PC-9 (cell line): Measurements from ENCODE around the gene C10orf120. TPM values are rescaled to one million over a fixed set of nuclear protein-coding genes. Genes with fewer than 3 reads are reported as not detected.

Experiments
- BruUV-seq: library from RNA; stranded (reverse); fragments of 400-500 nt; replicated peaks from 2 replicates; lab custom pipeline; 2021; lab: Mats Ljungman, UMichigan
- CTCF ChIA-PET: fragments of 300-600 bp; sonication (Branson Sonifier 250); formaldehyde crosslinking; loops from one replicate; lab custom pipeline; 2022; ENCODE audit warnings: antibody characterized with exemption; lab: Charles Lee
- POLR2A ChIA-PET: fragments of 300-600 bp; sonication (Branson Sonifier 250); formaldehyde crosslinking; loops from one replicate; lab custom pipeline; 2022; ENCODE audit warnings: antibody characterized with exemption; ENCODE audit not compliant: unreplicated experiment; lab: Charles Lee
- DNase-seq, 2 experiments: peaks; one replicate each; pipeline versions ENCODE4 v3.0.0 to v3.0.0-alpha.2; 2015 to 2022; ENCODE audit warnings: mixed read lengths in 1 of 2
- H2AFZ ChIP-seq: fragments of 200-600 bp; sonication (generic); 2 replicates; pipeline ENCODE4 v1.8.1; 2017; ENCODE audit warnings: antibody characterized with exemption
- H3F3A ChIP-seq: fragments of 200-600 bp; sonication (generic); 2 replicates; pipeline ENCODE4 v1.8.1; 2017; ENCODE audit warnings: antibody characterized with exemption, mild to moderate bottlenecking, low read depth; ENCODE audit not compliant: insufficient read depth
- H3K27ac ChIP-seq: fragments of 200-600 bp; sonication (generic); 2 replicates; pipeline ENCODE4 v1.6.1; 2016; ENCODE audit warnings: mixed run types
- H3K27me3 ChIP-seq: fragments of 200-600 bp; sonication (generic); 2 replicates; pipeline ENCODE4 v1.6.1; 2016; ENCODE audit warnings: low read depth, mixed run types; ENCODE audit not compliant: insufficient read depth
- H3K36me3 ChIP-seq: fragments of 200-600 bp; sonication (generic); 2 replicates; pipeline ENCODE4 v1.6.1; 2016; ENCODE audit warnings: low read depth, mixed run types
- H3K4me1 ChIP-seq: fragments of 200-600 bp; sonication (generic); replicated peaks from 2 replicates; pipeline ENCODE4 v1.6.1; 2016; ENCODE audit warnings: mixed run types; ENCODE audit not compliant: insufficient read depth
- H3K4me2 ChIP-seq: fragments of 200-600 bp; sonication (generic); 2 replicates; pipeline ENCODE4 v1.6.1; 2017; ENCODE audit warnings: mixed run types
- H3K4me3 ChIP-seq: fragments of 200-600 bp; sonication (generic); 2 replicates; pipeline ENCODE4 v1.6.1; 2016; ENCODE audit warnings: mixed run types
- H3K79me2 ChIP-seq: fragments of 200-600 bp; sonication (generic); 2 replicates; pipeline ENCODE4 v1.6.1; 2017; ENCODE audit warnings: low read depth, mixed run types
- H3K9me2 ChIP-seq: fragments of 200-600 bp; sonication (generic); 2 replicates; pipeline ENCODE4 v1.8.1; 2017; ENCODE audit warnings: mild to moderate bottlenecking; ENCODE audit not compliant: insufficient read depth
- H3K9me3 ChIP-seq: fragments of 200-600 bp; sonication (generic); 2 replicates; pipeline ENCODE4 v1.8.1; 2016; ENCODE audit warnings: low read depth; ENCODE audit not compliant: insufficient read depth
- H4K20me1 ChIP-seq: fragments of 200-600 bp; sonication (generic); 2 replicates; pipeline ENCODE4 v1.8.1; 2017; ENCODE audit not compliant: insufficient read depth
- EZH2 ChIP-seq: fragments of 200-600 bp; sonication (generic); IDR thresholded peaks from 2 replicates; pipeline ENCODE4 v1.8.0; 2017; ENCODE audit warnings: antibody characterized with exemption, low read depth
- intact Hi-C: fragments of 100-400 bp; cut with micrococcal nuclease; formaldehyde crosslinking; loops from one replicate; pipeline ENCODE4 v1.10.0; 2022; ENCODE audit not compliant: unreplicated experiment
- total RNA-seq: library from RNA; stranded (reverse); gene quantifications from 2 replicates; pipeline ENCODE4 v1.2.3, GENCODE V29; 2021
- TF ChIP-seq, protein P1 (sequence below): fragments of 200-600 bp; sonication (generic); conservative IDR thresholded peaks from 2 replicates; pipeline ENCODE4 v1.6.1; 2017; ENCODE audit warnings: mixed run types, antibody characterized with exemption, mild to moderate bottlenecking, moderate library complexity

The C10orf120 gene
- total RNA-seq, 1 experiment from 2014 or later, result not detected

- Histone ChIP-seq H3K36me3 (no peaks in the 10 kb centered on the region), H3K4me2 (no peak overlapping the region), H3K79me2 (no peaks in the 10 kb centered on the region), H3K9me3 (no peaks in the 10 kb centered on the region), H3F3A (no peaks in the 10 kb centered on the region), H4K20me1 (no peaks in the 10 kb centered on the region), H3K9me2 (no peaks in the 10 kb centered on the region), H3K27ac (no peak overlapping the region), H2AFZ (no peak overlapping the region), H3K27me3 (peaks cover 74% of the 10 kb centered on the region), H3K4me3 (no peak overlapping the region), H3K4me1 (no peaks in the 10 kb centered on the region)
- no TSS peak for BruUV-seq
- TF ChIP-seq EZH2, result no peak
- TF ChIP-seq, protein P1, sequence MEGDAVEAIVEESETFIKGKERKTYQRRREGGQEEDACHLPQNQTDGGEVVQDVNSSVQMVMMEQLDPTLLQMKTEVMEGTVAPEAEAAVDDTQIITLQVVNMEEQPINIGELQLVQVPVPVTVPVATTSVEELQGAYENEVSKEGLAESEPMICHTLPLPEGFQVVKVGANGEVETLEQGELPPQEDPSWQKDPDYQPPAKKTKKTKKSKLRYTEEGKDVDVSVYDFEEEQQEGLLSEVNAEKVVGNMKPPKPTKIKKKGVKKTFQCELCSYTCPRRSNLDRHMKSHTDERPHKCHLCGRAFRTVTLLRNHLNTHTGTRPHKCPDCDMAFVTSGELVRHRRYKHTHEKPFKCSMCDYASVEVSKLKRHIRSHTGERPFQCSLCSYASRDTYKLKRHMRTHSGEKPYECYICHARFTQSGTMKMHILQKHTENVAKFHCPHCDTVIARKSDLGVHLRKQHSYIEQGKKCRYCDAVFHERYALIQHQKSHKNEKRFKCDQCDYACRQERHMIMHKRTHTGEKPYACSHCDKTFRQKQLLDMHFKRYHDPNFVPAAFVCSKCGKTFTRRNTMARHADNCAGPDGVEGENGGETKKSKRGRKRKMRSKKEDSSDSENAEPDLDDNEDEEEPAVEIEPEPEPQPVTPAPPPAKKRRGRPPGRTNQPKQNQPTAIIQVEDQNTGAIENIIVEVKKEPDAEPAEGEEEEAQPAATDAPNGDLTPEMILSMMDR, result no peak
- intact Hi-C loops, result no loop called here
- POLR2A ChIA-PET, result no interaction called here
- CTCF ChIA-PET, result no interaction called here
- no peak for DNase-seq
Measured at GRCh38 chr10:122665946-122666345, 33.7 kb downstream of the C10orf120 start.

GRCh38 chr10:122665329-122665860, 34.3 kb downstream of the C10orf120 start:
- no peak overlapping the region for H3K4me2 ChIP-seq
- TF ChIP-seq, protein P1, result no peak
- TF ChIP-seq EZH2, result no peak
- peaks cover 79% of the 10 kb centered on the region for H3K27me3 ChIP-seq
- no peak overlapping the region for H2AFZ ChIP-seq
- ChIA-PET POLR2A (no interaction called here), CTCF (no interaction called here)
- no peaks in the 10 kb centered on the region for H3K9me2 ChIP-seq
- intact Hi-C loops, result no loop called here
- no peak overlapping the region for H3K4me3 ChIP-seq
- no peaks in the 10 kb centered on the region for H4K20me1 ChIP-seq
- BruUV-seq, result no TSS peak
- H3K27ac ChIP-seq, result no peak overlapping the region
- no peaks in the 10 kb centered on the region for H3K79me2 ChIP-seq
- H3K9me3 ChIP-seq, result no peaks in the 10 kb centered on the region
- no peaks in the 10 kb centered on the region for H3F3A ChIP-seq
- DNase-seq, result no peak
- H3K4me1 ChIP-seq, result no peaks in the 10 kb centered on the region
- no peaks in the 10 kb centered on the region for H3K36me3 ChIP-seq

- peaks cover 87% of the 10 kb centered on the region for H3K27me3 ChIP-seq
- H3K27ac ChIP-seq, result no peak overlapping the region
- BruUV-seq, result no TSS peak
- no peaks in the 10 kb centered on the region for H3F3A ChIP-seq
- H3K9me3 ChIP-seq, result no peaks in the 10 kb centered on the region
- no peaks in the 10 kb centered on the region for H3K9me2 ChIP-seq
- no peaks in the 10 kb centered on the region for H3K79me2 ChIP-seq
- no peak overlapping the region for H3K4me2 ChIP-seq
- H4K20me1 ChIP-seq, result no peaks in the 10 kb centered on the region
- no peak overlapping the region for H3K4me3 ChIP-seq
- no peak overlapping the region for H2AFZ ChIP-seq
- H3K36me3 ChIP-seq, result no peaks in the 10 kb centered on the region
- POLR2A ChIA-PET, result no interaction called here
- DNase-seq, result no peak
- CTCF ChIA-PET, result no interaction called here
- H3K4me1 ChIP-seq, result no peaks in the 10 kb centered on the region
- TF ChIP-seq, protein P1, result no peak
- no peak for TF ChIP-seq EZH2
- intact Hi-C loops, result no loop called here
Measured at GRCh38 chr10:122664501-122664900, 35.1 kb downstream of the C10orf120 start.
